LNCaP clone FGC (cell line): ENCODE measurements around the gene BEGAIN.

Experiments used
- DNase-seq: peaks from one replicate; pipeline ENCODE4 v3.0.0-alpha.2; 2011; ENCODE audit warnings: low read depth
- H3K4me3 ChIP-seq: 2 replicates; pipeline ENCODE4 v1.5.1; 2011; ENCODE audit warnings: mild to moderate bottlenecking, low read depth, low read length, control low read depth
- CTCF ChIP-seq: IDR thresholded peaks from 2 replicates; pipeline ENCODE4 v1.5.1; 2012; ENCODE audit warnings: mild to moderate bottlenecking; ENCODE audit not compliant: control insufficient read depth, insufficient read depth; ENCODE audit errors: extremely low read depth

Gene BEGAIN

DNA sequence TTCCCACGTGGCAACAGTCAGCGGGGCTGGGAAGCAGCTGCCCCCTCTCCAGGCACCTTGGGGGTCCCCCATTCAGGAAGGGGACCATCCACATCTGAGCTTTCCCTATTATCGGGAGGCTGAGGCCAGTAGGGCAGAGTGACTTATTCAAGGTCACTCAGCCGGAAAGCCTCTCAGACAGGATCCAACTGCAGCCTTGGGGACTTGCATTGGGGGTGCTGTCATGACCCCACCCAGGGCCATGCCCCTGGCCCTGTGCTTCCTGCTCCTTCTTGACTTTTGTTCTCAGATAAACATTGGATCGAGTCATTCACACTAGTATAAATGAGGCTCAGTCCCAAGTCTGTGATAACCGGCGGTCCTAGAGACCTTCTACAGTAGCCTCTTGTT lies 12.6 kb downstream of the BEGAIN start:
- no peak for TF ChIP-seq CTCF

DNA sequence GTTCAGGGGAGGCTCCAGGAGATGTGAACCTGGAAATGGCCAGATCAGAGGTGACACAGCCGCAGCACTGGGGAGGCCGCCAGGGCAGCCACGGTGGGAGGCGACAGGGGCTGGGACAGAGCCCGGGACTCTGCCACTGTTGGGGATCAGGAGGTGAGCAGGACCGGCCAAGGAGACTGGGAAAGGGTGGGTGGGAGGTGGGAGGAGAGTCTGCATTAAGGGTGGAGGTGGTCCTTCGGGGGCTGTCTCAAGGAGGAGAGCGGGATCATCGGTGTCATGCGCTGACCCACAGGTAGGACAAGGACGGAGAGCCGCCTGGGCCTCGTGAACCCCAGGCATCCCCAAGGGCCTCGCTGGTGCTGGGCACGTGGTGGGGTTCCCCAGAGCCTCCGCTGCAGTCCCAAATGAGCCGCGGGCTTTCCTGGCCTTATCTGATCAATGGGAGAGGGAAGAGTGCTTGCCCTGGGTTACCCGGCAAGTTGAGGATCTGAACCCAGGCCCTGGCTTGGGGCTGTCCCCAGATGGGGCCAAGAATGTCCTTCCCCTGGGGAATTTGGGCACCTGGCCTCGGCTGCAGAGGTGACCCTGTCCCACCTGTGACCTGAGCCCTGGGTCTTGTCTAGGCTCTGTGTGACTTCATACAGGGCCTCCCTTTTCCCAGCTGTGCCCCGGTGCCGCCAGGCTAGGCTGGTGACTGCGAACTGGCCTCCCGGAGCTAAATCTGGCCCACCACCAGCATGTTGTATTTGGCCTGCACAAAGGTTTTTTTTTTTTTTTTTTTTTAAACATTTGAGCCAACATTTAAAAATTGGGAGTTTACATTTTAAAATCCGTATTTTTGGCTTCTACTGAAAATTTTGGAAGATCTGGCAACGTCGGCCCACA lies 13.2 kb downstream of the BEGAIN start:
- TF ChIP-seq CTCF = no peak
- no peak for DNase-seq
- H3K4me3 ChIP-seq = no peak overlapping the region

More for the DNA sequence above, 12.6 kb downstream of the BEGAIN start:
- no peak for DNase-seq
- no peak overlapping the region for H3K4me3 ChIP-seq

GRCh38 chr14:100573002-100573756 lies 14.0 kb downstream of the BEGAIN start:
- no peak overlapping the region for H3K4me3 ChIP-seq
- no peak for TF ChIP-seq CTCF
- DNase-seq = no peak

GRCh38 chr14:100572543-100572942 lies 14.7 kb downstream of the BEGAIN start:
- no peak for TF ChIP-seq CTCF
- DNase-seq = no peak
- H3K4me3 ChIP-seq = no peak overlapping the region

- no peak for TF ChIP-seq CTCF
- no peak for DNase-seq
These were observed 15.4 kb downstream of the BEGAIN start for GRCh38 chr14:100571837-100572236.

GRCh38 chr14:100570726-100571454 lies 16.3 kb downstream of the BEGAIN start:
- DNase-seq = no peak
- H3K4me3 ChIP-seq = no peak overlapping the region
- no peak for TF ChIP-seq CTCF

More at GRCh38 chr14:100571837-100572236, 15.4 kb downstream of the BEGAIN start:
- no peak overlapping the region for H3K4me3 ChIP-seq
